Brain microvascular endothelial cell (primary cell): ENCODE results near the gene NDUFAF5.

Source experiments
- DNase-seq: peaks from one replicate; pipeline ENCODE4 v3.0.0-alpha.2; 2020
- H3K27ac ChIP-seq: fragments of 250-450 bp; sonication (Bioruptor Pico); 2 replicates; pipeline ENCODE4 v1.5.1; 2020; ENCODE audit warnings: mild to moderate bottlenecking, moderate library complexity
- H3K27me3 ChIP-seq: fragments of 250-450 bp; sonication (Bioruptor Pico); replicated peaks from 2 replicates; pipeline ENCODE4 v1.5.1; 2020; ENCODE audit warnings: mild to moderate bottlenecking
- H3K36me3 ChIP-seq: fragments of 250-450 bp; sonication (Bioruptor Pico); replicated peaks from 2 replicates; pipeline ENCODE4 v1.5.1; 2020; ENCODE audit warnings: mild to moderate bottlenecking
- H3K4me3 ChIP-seq: 2 replicates; pipeline ENCODE4 v1.5.1; 2011; ENCODE audit warnings: low read depth, mild to moderate bottlenecking, control low read depth, low read length, moderate library complexity
- CTCF ChIP-seq: IDR thresholded peaks from 2 replicates; pipeline ENCODE4 v1.5.1; 2011; ENCODE audit warnings: low read depth, mild to moderate bottlenecking, moderate library complexity, low read length, control low read depth, inconsistent platforms; ENCODE audit errors: missing control alignments
- in situ Hi-C: cut with HindIII; loops from 2 replicates; pipeline ENCODE4 v1.10.0; 2017; ENCODE audit warnings: low sequenced_read_pairs, low pct_ligation_motif_present

Gene NDUFAF5

GRCh38 chr20:13858871-13859270 lies 74.0 kb downstream of the NDUFAF5 start:
- no peaks in the 10 kb centered on the region for H3K27me3 ChIP-seq
- H3K36me3 ChIP-seq: no peaks in the 10 kb centered on the region

GRCh38 chr20:13862245-13862644 lies 77.4 kb downstream of the NDUFAF5 start:
- in situ Hi-C loops: no loop called here
- no peak for TF ChIP-seq CTCF
- H3K4me3 ChIP-seq: no peak overlapping the region
- H3K27me3 ChIP-seq: no peaks in the 10 kb centered on the region
- H3K27ac ChIP-seq: no peak overlapping the region
- no peak for DNase-seq
- H3K36me3 ChIP-seq: no peaks in the 10 kb centered on the region

More at GRCh38 chr20:13858871-13859270, 74.0 kb downstream of the NDUFAF5 start:
- no peak overlapping the region for H3K4me3 ChIP-seq
- no peak for DNase-seq
- TF ChIP-seq CTCF: no peak
- H3K27ac ChIP-seq: no peak overlapping the region
- in situ Hi-C loops: no loop called here

- H3K36me3 ChIP-seq: no peaks in the 10 kb centered on the region
- in situ Hi-C loops: no loop called here
- no peak for DNase-seq
- no peak overlapping the region for H3K4me3 ChIP-seq
- no peak overlapping the region for H3K27ac ChIP-seq
- no peaks in the 10 kb centered on the region for H3K27me3 ChIP-seq
- TF ChIP-seq CTCF: no peak
Measured at GRCh38 chr20:13863244-13863643, 78.4 kb downstream of the NDUFAF5 start.

- no peak overlapping the region for H3K4me3 ChIP-seq
- H3K27me3 ChIP-seq: no peaks in the 10 kb centered on the region
- no peak for DNase-seq
- in situ Hi-C loops: no loop called here
- H3K27ac ChIP-seq: no peak overlapping the region
- TF ChIP-seq CTCF: no peak
- no peaks in the 10 kb centered on the region for H3K36me3 ChIP-seq
Measured at GRCh38 chr20:13865156-13865555, 80.3 kb downstream of the NDUFAF5 start.

GRCh38 chr20:13865791-13866351 lies 81.0 kb downstream of the NDUFAF5 start:
- TF ChIP-seq CTCF: no peak
- DNase-seq: no peak
- Histone ChIP-seq H3K27me3 (no peaks in the 10 kb centered on the region), H3K36me3 (no peaks in the 10 kb centered on the region), H3K4me3 (no peak overlapping the region), H3K27ac (no peak overlapping the region)
- in situ Hi-C loops: no loop called here

GRCh38 chr20:13868331-13868730 lies 83.5 kb downstream of the NDUFAF5 start:
- no peaks in the 10 kb centered on the region for H3K36me3 ChIP-seq
- no peaks in the 10 kb centered on the region for H3K27me3 ChIP-seq
- H3K27ac ChIP-seq: no peak overlapping the region
- in situ Hi-C loops: no loop called here
- no peak overlapping the region for H3K4me3 ChIP-seq
- TF ChIP-seq CTCF: no peak
- peak; percentile 25 for DNase-seq
